HepG2 (cell line): ENCODE results near the gene UBE2M. TPM values are rescaled to one million over a fixed set of nuclear protein-coding genes. Genes with fewer than 3 reads are reported as not detected.

Experiments
- ELF3 ChIP-seq: IDR thresholded peaks from 2 replicates; pipeline ENCODE4 v1.6.1; 2016; ENCODE audit warnings: missing genetic modification reagents, missing compliant biosample characterization
- GFI1 ChIP-seq: sonication (generic); formaldehyde crosslinking; IDR thresholded peaks from 2 replicates; pipeline ENCODE4 v1.5.0; 2020; ENCODE audit warnings: missing genetic modification reagents, mild to moderate bottlenecking, borderline replicate concordance
- HMG20A ChIP-seq: IDR thresholded peaks from 2 replicates; pipeline ENCODE4 v1.6.1; 2016; ENCODE audit warnings: borderline replicate concordance
- JUNB ChIP-seq: sonication (generic); formaldehyde crosslinking; IDR thresholded peaks from 2 replicates; pipeline ENCODE4 v1.8.0; 2022; ENCODE audit warnings: missing genetic modification reagents, mild to moderate bottlenecking, borderline replicate concordance
- KAT8 ChIP-seq: IDR thresholded peaks from 2 replicates; pipeline ENCODE4 v1.6.1; 2016; ENCODE audit warnings: missing genetic modification reagents, missing compliant biosample characterization
- MZF1 ChIP-seq: sonication (generic); formaldehyde crosslinking; IDR thresholded peaks from 2 replicates; pipeline ENCODE4 v1.8.1; 2023; ENCODE audit warnings: mild to moderate bottlenecking, missing genetic modification reagents, borderline replicate concordance
- REPIN1 ChIP-seq: sonication (generic); formaldehyde crosslinking; IDR thresholded peaks from 2 replicates; pipeline ENCODE4 v1.8.0; 2022; ENCODE audit warnings: missing genetic modification reagents, low read depth, mild to moderate bottlenecking, borderline replicate concordance
- RFX1 ChIP-seq: fragments of 450-650 bp; IDR thresholded peaks from 2 replicates; pipeline ENCODE4 v1.6.1; 2017
- SOX13 ChIP-seq, 3 experiments: fragments of 450-650 bp in 1 of 3; sonication (generic) in 1 of 3; formaldehyde crosslinking in 1 of 3; IDR thresholded peaks in 2 of 3; conservative IDR thresholded peaks in 1 of 3; 2 replicates each; pipeline versions ENCODE4 v1.5.0 to v1.6.1; 2016 to 2020; ENCODE audit warnings: antibody characterized with exemption in 1 of 3, mild to moderate bottlenecking in 1 of 3, missing compliant biosample characterization in 1 of 3, missing genetic modification reagents in 1 of 3, moderate library complexity in 1 of 3
- ZIK1 ChIP-seq: sonication (generic); formaldehyde crosslinking; IDR thresholded peaks from 2 replicates; pipeline ENCODE4 v1.5.0; 2020; ENCODE audit warnings: mild to moderate bottlenecking, low read depth, missing genetic modification reagents, borderline replicate concordance
- ZNF34 ChIP-seq: sonication (generic); formaldehyde crosslinking; IDR thresholded peaks from 2 replicates; pipeline ENCODE4 v1.4.0; 2020; ENCODE audit warnings: mild to moderate bottlenecking, missing genetic modification reagents, borderline replicate concordance
- ZNF446 ChIP-seq: sonication (generic); formaldehyde crosslinking; IDR thresholded peaks from 2 replicates; pipeline ENCODE4 v1.5.0; 2020; ENCODE audit warnings: mild to moderate bottlenecking, missing genetic modification reagents
- ZNF614 ChIP-seq: IDR thresholded peaks from 2 replicates; pipeline ENCODE4 v1.6.1; 2018; ENCODE audit warnings: missing biosample characterization, missing genetic modification reagents, inconsistent platforms, borderline replicate concordance
- ZNF75D ChIP-seq: sonication (generic); formaldehyde crosslinking; IDR thresholded peaks from 2 replicates; pipeline ENCODE4 v1.8.1; 2023; ENCODE audit warnings: missing genetic modification reagents, mild to moderate bottlenecking, borderline replicate concordance
- polyA plus RNA-seq, 8 experiments: library from polyadenylated mRNA; depleted of rRNA in 3 of 8; stranded (reverse) in 7 of 8; unstranded in 1 of 8; fragments of >200 nt; fragmentation: Illumina TruSeq in 4 of 8; extraction: Trizol in 4 of 8; gene quantifications; 2 replicates each; pipeline versions ENCODE4 v1.2.1 to v1.2.3, GENCODE V29; 2011 to 2016; ENCODE audit warnings: low read depth in 4 of 8, missing spikeins in 1 of 8, mixed read lengths in 1 of 8; ENCODE audit not compliant: insufficient read depth in 1 of 8
- total RNA-seq, 5 experiments: library from RNA; depleted of rRNA; stranded (reverse); fragments of >200 nt; fragmentation: Illumina TruSeq; extraction: Trizol; gene quantifications; 2 replicates each; pipeline ENCODE4 v1.2.3, GENCODE V29; 2016; ENCODE audit warnings: low read depth in 1 of 5
- TF ChIP-seq, protein P1 (sequence below): IDR thresholded peaks from 2 replicates; pipeline ENCODE4 v1.4.0; 2020; ENCODE audit warnings: mild to moderate bottlenecking, missing genetic modification reagents
- TF ChIP-seq, protein P2 (sequence below): sonication (generic); formaldehyde crosslinking; IDR thresholded peaks from 2 replicates; pipeline ENCODE4 v1.5.0; 2020; ENCODE audit warnings: mild to moderate bottlenecking, missing genetic modification reagents, moderate library complexity
- TF ChIP-seq, protein P3 (sequence below): IDR thresholded peaks from 2 replicates; pipeline ENCODE4 v1.6.1; 2012; ENCODE audit warnings: low read depth, low read length, improper control_type of control experiment
- TF ChIP-seq, protein P4 (sequence below): sonication (generic); formaldehyde crosslinking; conservative IDR thresholded peaks from 2 replicates; pipeline ENCODE4 v1.4.0; 2020; ENCODE audit warnings: missing genetic modification reagents

Gene UBE2M
- total and polyA plus RNA-seq, 2 of the 13 experiments (the other 11 are each of a cell fraction or from before 2014, with no cell fraction given), result 36.2 to 50.3 TPM

DNA sequence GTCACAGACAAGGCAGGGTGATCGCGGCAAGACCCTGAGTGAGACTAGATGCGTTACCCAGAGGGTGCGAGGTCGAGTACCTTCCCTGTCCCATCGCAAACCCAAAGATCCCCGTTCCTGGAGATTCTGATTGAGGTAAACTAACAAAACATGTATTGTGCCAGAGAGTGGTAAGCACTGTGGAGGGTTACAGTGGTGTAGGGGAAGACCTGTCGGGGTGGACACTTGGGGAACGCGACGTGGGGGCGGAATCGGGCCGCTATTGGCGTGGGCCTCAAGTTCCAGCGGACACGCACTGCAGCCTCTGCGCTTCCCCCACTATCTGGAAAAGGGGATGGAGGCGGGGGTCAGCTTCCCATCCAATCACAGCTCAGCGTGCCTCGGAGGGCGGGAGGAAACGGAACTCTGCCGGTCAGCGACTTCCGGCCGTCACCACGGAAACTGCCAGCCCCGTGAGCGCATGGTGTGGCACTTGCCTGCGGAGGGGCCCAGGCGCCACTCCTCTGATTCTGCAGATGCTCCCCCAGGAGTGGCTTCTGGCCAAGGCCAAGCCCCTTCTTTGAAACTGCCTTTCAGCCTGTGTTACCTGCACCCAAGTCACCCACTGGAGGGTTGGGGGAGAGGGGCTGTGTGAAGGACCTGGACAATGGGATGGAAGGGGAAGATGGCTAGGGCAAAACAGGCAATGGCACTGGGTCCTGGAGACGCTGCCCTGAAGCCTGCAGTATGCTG, 1.0 kb upstream of the UBE2M start (continued):
- TF ChIP-seq, protein P1, sequence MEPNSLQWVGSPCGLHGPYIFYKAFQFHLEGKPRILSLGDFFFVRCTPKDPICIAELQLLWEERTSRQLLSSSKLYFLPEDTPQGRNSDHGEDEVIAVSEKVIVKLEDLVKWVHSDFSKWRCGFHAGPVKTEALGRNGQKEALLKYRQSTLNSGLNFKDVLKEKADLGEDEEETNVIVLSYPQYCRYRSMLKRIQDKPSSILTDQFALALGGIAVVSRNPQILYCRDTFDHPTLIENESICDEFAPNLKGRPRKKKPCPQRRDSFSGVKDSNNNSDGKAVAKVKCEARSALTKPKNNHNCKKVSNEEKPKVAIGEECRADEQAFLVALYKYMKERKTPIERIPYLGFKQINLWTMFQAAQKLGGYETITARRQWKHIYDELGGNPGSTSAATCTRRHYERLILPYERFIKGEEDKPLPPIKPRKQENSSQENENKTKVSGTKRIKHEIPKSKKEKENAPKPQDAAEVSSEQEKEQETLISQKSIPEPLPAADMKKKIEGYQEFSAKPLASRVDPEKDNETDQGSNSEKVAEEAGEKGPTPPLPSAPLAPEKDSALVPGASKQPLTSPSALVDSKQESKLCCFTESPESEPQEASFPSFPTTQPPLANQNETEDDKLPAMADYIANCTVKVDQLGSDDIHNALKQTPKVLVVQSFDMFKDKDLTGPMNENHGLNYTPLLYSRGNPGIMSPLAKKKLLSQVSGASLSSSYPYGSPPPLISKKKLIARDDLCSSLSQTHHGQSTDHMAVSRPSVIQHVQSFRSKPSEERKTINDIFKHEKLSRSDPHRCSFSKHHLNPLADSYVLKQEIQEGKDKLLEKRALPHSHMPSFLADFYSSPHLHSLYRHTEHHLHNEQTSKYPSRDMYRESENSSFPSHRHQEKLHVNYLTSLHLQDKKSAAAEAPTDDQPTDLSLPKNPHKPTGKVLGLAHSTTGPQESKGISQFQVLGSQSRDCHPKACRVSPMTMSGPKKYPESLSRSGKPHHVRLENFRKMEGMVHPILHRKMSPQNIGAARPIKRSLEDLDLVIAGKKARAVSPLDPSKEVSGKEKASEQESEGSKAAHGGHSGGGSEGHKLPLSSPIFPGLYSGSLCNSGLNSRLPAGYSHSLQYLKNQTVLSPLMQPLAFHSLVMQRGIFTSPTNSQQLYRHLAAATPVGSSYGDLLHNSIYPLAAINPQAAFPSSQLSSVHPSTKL (CRISPR knock-in tag), result peak; percentile 49
- TF ChIP-seq ZIK1 (CRISPR knock-in tag), result peak; percentile 80; the same call in 1 of the 2 replicates
- TF ChIP-seq ZNF614 (CRISPR knock-in tag), result peak; percentile 47; the same call in 1 of the 2 replicates
- TF ChIP-seq ZNF75D (CRISPR knock-in tag), result no peak; the same call in 1 of the 2 replicates
- TF ChIP-seq SOX13 (IDR thresholded peaks at IDR 0.05), result no peak
- no peak; a peak in 2 of 4 replicates for TF ChIP-seq SOX13 (CRISPR knock-in tag; conservative IDR thresholded peaks at IDR 0.05 in 1 of 2, IDR thresholded peaks at IDR 0.05 in 1 of 2)
- TF ChIP-seq, protein P2, sequence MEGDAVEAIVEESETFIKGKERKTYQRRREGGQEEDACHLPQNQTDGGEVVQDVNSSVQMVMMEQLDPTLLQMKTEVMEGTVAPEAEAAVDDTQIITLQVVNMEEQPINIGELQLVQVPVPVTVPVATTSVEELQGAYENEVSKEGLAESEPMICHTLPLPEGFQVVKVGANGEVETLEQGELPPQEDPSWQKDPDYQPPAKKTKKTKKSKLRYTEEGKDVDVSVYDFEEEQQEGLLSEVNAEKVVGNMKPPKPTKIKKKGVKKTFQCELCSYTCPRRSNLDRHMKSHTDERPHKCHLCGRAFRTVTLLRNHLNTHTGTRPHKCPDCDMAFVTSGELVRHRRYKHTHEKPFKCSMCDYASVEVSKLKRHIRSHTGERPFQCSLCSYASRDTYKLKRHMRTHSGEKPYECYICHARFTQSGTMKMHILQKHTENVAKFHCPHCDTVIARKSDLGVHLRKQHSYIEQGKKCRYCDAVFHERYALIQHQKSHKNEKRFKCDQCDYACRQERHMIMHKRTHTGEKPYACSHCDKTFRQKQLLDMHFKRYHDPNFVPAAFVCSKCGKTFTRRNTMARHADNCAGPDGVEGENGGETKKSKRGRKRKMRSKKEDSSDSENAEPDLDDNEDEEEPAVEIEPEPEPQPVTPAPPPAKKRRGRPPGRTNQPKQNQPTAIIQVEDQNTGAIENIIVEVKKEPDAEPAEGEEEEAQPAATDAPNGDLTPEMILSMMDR (CRISPR knock-in tag), result no peak
- TF ChIP-seq REPIN1 (CRISPR knock-in tag), result 0 out of 2 replicates have a peak, but pooled peaks have one; percentile 54
- 0 out of 2 replicates have a peak, but pooled peaks have one; percentile 22 for TF ChIP-seq ELF3 (CRISPR knock-in tag)
- TF ChIP-seq JUNB, result no peak
- TF ChIP-seq ZNF34 (CRISPR knock-in tag), result no peak
- TF ChIP-seq GFI1 (CRISPR knock-in tag), result 0 out of 2 replicates have a peak, but pooled peaks have one; percentile 2
- peak; percentile 58; the same call in 1 of the 2 replicates for TF ChIP-seq RFX1
- TF ChIP-seq, protein P3, sequence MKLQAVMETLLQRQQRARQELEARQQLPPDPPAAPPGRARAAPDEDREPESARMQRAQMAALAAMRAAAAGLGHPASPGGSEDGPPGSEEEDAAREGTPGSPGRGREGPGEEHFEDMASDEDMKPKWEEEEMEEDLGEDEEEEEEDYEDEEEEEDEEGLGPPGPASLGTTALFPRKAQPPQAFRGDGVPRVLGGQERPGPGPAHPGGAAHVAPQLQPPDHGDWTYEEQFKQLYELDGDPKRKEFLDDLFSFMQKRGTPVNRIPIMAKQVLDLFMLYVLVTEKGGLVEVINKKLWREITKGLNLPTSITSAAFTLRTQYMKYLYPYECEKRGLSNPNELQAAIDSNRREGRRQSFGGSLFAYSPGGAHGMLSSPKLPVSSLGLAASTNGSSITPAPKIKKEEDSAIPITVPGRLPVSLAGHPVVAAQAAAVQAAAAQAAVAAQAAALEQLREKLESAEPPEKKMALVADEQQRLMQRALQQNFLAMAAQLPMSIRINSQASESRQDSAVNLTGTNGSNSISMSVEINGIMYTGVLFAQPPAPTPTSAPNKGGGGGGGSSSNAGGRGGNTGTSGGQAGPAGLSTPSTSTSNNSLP, result no peak
- TF ChIP-seq KAT8, result peak; percentile 80; the same call in 1 of the 2 replicates
- TF ChIP-seq HMG20A (CRISPR knock-in tag), result no peak
- TF ChIP-seq ZNF446 (CRISPR knock-in tag), result no peak
- peak; percentile 63; the same call in 1 of the 2 replicates for TF ChIP-seq MZF1 (CRISPR knock-in tag)
- TF ChIP-seq, protein P4, sequence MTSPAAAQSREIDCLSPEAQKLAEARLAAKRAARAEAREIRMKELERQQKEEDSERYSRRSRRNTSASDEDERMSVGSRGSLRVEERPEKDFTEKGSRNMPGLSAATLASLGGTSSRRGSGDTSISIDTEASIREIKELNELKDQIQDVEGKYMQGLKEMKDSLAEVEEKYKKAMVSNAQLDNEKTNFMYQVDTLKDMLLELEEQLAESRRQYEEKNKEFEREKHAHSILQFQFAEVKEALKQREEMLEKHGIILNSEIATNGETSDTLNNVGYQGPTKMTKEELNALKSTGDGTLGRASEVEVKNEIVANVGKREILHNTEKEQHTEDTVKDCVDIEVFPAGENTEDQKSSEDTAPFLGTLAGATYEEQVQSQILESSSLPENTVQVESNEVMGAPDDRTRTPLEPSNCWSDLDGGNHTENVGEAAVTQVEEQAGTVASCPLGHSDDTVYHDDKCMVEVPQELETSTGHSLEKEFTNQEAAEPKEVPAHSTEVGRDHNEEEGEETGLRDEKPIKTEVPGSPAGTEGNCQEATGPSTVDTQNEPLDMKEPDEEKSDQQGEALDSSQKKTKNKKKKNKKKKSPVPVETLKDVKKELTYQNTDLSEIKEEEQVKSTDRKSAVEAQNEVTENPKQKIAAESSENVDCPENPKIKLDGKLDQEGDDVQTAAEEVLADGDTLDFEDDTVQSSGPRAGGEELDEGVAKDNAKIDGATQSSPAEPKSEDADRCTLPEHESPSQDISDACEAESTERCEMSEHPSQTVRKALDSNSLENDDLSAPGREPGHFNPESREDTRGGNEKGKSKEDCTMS, result no peak
